Trophoblast cell (in vitro differentiated cells and primary cell): ENCODE results near the gene MED13L.
"Not testable (repeated sequence)": the region's sequence is repeated elsewhere in the genome, so short reads cannot be mapped to it uniquely, and the experiment has no call there.

ENCODE experiments used
- DNase-seq, 2 donors: peaks; one replicate each; pipeline ENCODE4 v3.0.0-alpha.2; 2016
- H2AFZ ChIP-seq: 2 replicates; pipeline ENCODE4 v1.6.1; 2013; ENCODE audit warnings: low read length, moderate library complexity, mild to moderate bottlenecking; ENCODE audit not compliant: insufficient read depth, poor library complexity
- H2AK5ac ChIP-seq: 2 replicates; pipeline ENCODE4 v1.6.1; 2013; ENCODE audit warnings: mild to moderate bottlenecking, low read length
- H2BK120ac ChIP-seq: 2 replicates; pipeline ENCODE4 v1.6.1; 2013; ENCODE audit warnings: low read length, mild to moderate bottlenecking, moderate library complexity; ENCODE audit not compliant: insufficient read depth, poor library complexity
- H2BK12ac ChIP-seq: 2 replicates; pipeline ENCODE4 v1.6.1; 2013; ENCODE audit warnings: mild to moderate bottlenecking, low read length, moderate library complexity
- H2BK5ac ChIP-seq: 2 replicates; pipeline ENCODE4 v1.6.1; 2013; ENCODE audit warnings: low read length, low read depth, moderate library complexity, mild to moderate bottlenecking; ENCODE audit not compliant: poor library complexity
- H3K14ac ChIP-seq: 2 replicates; pipeline ENCODE4 v1.6.1; 2013; ENCODE audit warnings: mild to moderate bottlenecking, low read length
- H3K18ac ChIP-seq: 2 replicates; pipeline ENCODE4 v1.6.1; 2013; ENCODE audit warnings: mild to moderate bottlenecking, low read length
- H3K23ac ChIP-seq: 2 replicates; pipeline ENCODE4 v1.6.1; 2013; ENCODE audit warnings: low read length
- H3K27ac ChIP-seq: 2 replicates; pipeline ENCODE4 v1.5.1; 2013; ENCODE audit warnings: low read depth, mild to moderate bottlenecking, inconsistent platforms, low read length, moderate library complexity
- H3K27me3 ChIP-seq: 2 replicates; pipeline ENCODE4 v1.6.1; 2013; ENCODE audit warnings: inconsistent platforms, mild to moderate bottlenecking, low read length, moderate library complexity; ENCODE audit not compliant: insufficient read depth
- H3K36me3 ChIP-seq, 2 experiments: 1 replicate in 1 of 2; 2 replicates in 1 of 2; pipeline ENCODE4 v1.6.1; 2013; ENCODE audit warnings: low read length in 2 of 2, mild to moderate bottlenecking in 2 of 2, moderate library complexity in 1 of 2; ENCODE audit not compliant: insufficient read depth in 2 of 2, control insufficient read depth in 1 of 2
- H3K4ac ChIP-seq: 2 replicates; pipeline ENCODE4 v1.6.1; 2013; ENCODE audit warnings: low read depth, mild to moderate bottlenecking, low read length, moderate library complexity
- H3K4me1 ChIP-seq, 2 experiments: 1 replicate in 1 of 2; 2 replicates in 1 of 2; pipeline ENCODE4 v1.6.1; 2013; ENCODE audit warnings: low read length in 2 of 2, mild to moderate bottlenecking in 2 of 2, moderate library complexity in 1 of 2; ENCODE audit not compliant: insufficient read depth in 2 of 2, control insufficient read depth in 1 of 2
- H3K4me2 ChIP-seq: 2 replicates; pipeline ENCODE4 v1.6.1; 2013; ENCODE audit warnings: inconsistent platforms, mild to moderate bottlenecking, low read length, moderate library complexity
- H3K4me3 ChIP-seq: 2 replicates; pipeline ENCODE4 v1.5.1; 2013; ENCODE audit warnings: mild to moderate bottlenecking, low read depth, low read length, inconsistent platforms
- H3K79me1 ChIP-seq: one replicate; pipeline ENCODE4 v1.6.1; 2013; ENCODE audit warnings: low read length
- H3K79me2 ChIP-seq: 2 replicates; pipeline ENCODE4 v1.6.1; 2013; ENCODE audit warnings: low read length, mild to moderate bottlenecking; ENCODE audit not compliant: control insufficient read depth, insufficient read depth, poor library complexity
- H3K9ac ChIP-seq: 2 replicates; pipeline ENCODE4 v1.6.1; 2013; ENCODE audit warnings: mild to moderate bottlenecking, low read length
- H3K9me3 ChIP-seq: 2 replicates; pipeline ENCODE4 v1.6.1; 2013; ENCODE audit warnings: low read depth, mild to moderate bottlenecking, control low read depth, inconsistent platforms, low read length; ENCODE audit not compliant: insufficient read depth
- H4K12ac ChIP-seq: 2 replicates; pipeline ENCODE4 v1.6.1; 2013; ENCODE audit warnings: low read depth, mild to moderate bottlenecking, low read length, moderate library complexity
- H4K8ac ChIP-seq: 2 replicates; pipeline ENCODE4 v1.6.1; 2013; ENCODE audit warnings: low read depth, mild to moderate bottlenecking, low read length, moderate library complexity
- H4K91ac ChIP-seq: one replicate; pipeline ENCODE4 v1.6.1; 2013; ENCODE audit warnings: low read depth, mild to moderate bottlenecking, low read length, moderate library complexity
- WGBS: extraction: QIAGEN DNeasy Blood & Tissue Kit; methylation state at CpG from one replicate; pipeline ENCODE4 v1.1.7; 2013; ENCODE audit warnings: missing lambda C conversion rate; ENCODE audit not compliant: insufficient read length, insufficient coverage; ENCODE audit errors: extremely low coverage; 5-methylcytosine and 5-hydroxymethylcytosine counted together

MED13L gene

GRCh38 chr12:115979351-115979750, 298.1 kb downstream of the MED13L start:
- Histone ChIP-seq H3K36me3 (peaks cover 23 to 29% of the 10 kb centered on the region in 2 experiments), H2BK5ac (no peak overlapping the region), H2AK5ac (no peak overlapping the region), H3K27me3 (no peaks in the 10 kb centered on the region), H3K4me1 (no peaks in the 10 kb centered on the region), H4K8ac (no peak overlapping the region), H2AFZ (no peak overlapping the region), H3K9ac (no peak overlapping the region), H2BK12ac (no peak overlapping the region), H3K79me2 (no peaks in the 10 kb centered on the region), H3K4ac (no peak overlapping the region), H2BK120ac (no peak overlapping the region), H4K91ac (no peak overlapping the region), H3K79me1 (no peaks in the 10 kb centered on the region), H3K9me3 (no peaks in the 10 kb centered on the region), H3K23ac (no peak overlapping the region), H3K27ac (no peak overlapping the region), H4K12ac (no peak overlapping the region), H3K4me3 (no peak overlapping the region), H3K14ac (no peak overlapping the region), H3K4me2 (no peak overlapping the region), H3K18ac (no peak overlapping the region)
- no peak for DNase-seq

DNA sequence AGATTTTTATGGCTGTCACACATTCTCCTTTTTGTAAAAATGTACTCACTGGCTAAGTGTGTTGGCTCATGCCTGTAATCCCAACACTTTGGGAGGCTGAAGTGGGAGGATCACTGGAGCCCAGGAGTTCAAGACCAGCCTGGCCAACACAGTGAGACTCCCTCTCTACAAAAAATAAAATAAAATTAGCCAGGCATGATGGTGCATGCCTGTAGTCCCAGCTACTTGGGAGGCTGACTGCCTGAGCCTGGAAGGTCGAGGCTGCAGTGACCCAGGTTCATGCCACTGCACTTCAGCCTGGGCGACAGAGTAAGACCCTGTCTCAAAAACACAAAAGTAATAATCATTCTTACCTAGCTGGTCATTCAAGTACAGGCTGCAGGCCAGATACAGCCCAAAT, 300.7 kb downstream of the MED13L start:
- not testable (repeated sequence) for H2AK5ac ChIP-seq, H3K23ac ChIP-seq, H3K4ac ChIP-seq, H3K79me2 ChIP-seq, H2BK5ac ChIP-seq, H3K4me3 ChIP-seq, H4K12ac ChIP-seq, H3K9ac ChIP-seq, H3K4me2 ChIP-seq, H2BK120ac ChIP-seq, H4K91ac ChIP-seq, H3K14ac ChIP-seq, H3K27me3 ChIP-seq, H3K9me3 ChIP-seq, DNase-seq, H3K4me1 ChIP-seq, H3K27ac ChIP-seq, H3K79me1 ChIP-seq, H4K8ac ChIP-seq, H2AFZ ChIP-seq, H2BK12ac ChIP-seq, H3K18ac ChIP-seq
- H3K36me3 ChIP-seq, result peaks cover 15 to 22% of the 10 kb centered on the region in 2 experiments
- no CpG with 5 or more reads among the region's 2 CpGs for WGBS

- DNase-seq, result no peak
- no peak overlapping the region for H3K27ac ChIP-seq
- no peaks in the 10 kb centered on the region for H3K79me2 ChIP-seq
- no peaks in the 10 kb centered on the region for H3K79me1 ChIP-seq
- no peak overlapping the region for H2BK120ac ChIP-seq
- no peak overlapping the region for H2AK5ac ChIP-seq
- no peak overlapping the region for H3K14ac ChIP-seq
- no peaks in the 10 kb centered on the region for H3K4me1 ChIP-seq
- H3K36me3 ChIP-seq, result peaks cover 14 to 23% of the 10 kb centered on the region in 2 experiments
- no CpG with 5 or more reads among the region's 9 CpGs for WGBS
- no peak overlapping the region for H3K4ac ChIP-seq
- no peak overlapping the region for H2BK12ac ChIP-seq
- H2BK5ac ChIP-seq, result no peak overlapping the region
- no peak overlapping the region for H4K91ac ChIP-seq
- H3K4me3 ChIP-seq, result no peak overlapping the region
- H3K9me3 ChIP-seq, result no peaks in the 10 kb centered on the region
- H4K12ac ChIP-seq, result no peak overlapping the region
- H3K4me2 ChIP-seq, result no peak overlapping the region
- no peaks in the 10 kb centered on the region for H3K27me3 ChIP-seq
- no peak overlapping the region for H2AFZ ChIP-seq
- no peak overlapping the region for H3K9ac ChIP-seq
- H3K18ac ChIP-seq, result no peak overlapping the region
- no peak overlapping the region for H4K8ac ChIP-seq
- no peak overlapping the region for H3K23ac ChIP-seq
Measured at GRCh38 chr12:115975411-115975810, 302.1 kb downstream of the MED13L start.

- H3K36me3 ChIP-seq, result peaks cover 14 to 20% of the 10 kb centered on the region in 2 experiments
- no peak overlapping the region for H2AK5ac ChIP-seq
- H2BK5ac ChIP-seq, result no peak overlapping the region
- H3K27ac ChIP-seq, result no peak overlapping the region
- H3K4me2 ChIP-seq, result no peak overlapping the region
- H2BK12ac ChIP-seq, result no peak overlapping the region
- no peaks in the 10 kb centered on the region for H3K27me3 ChIP-seq
- no peak overlapping the region for H3K18ac ChIP-seq
- H3K14ac ChIP-seq, result no peak overlapping the region
- no CpG with 5 or more reads among the region's 3 CpGs for whole genome bisulfite sequencing
- no peaks in the 10 kb centered on the region for H3K9me3 ChIP-seq
- H4K91ac ChIP-seq, result no peak overlapping the region
- no peak for DNase-seq
- no peak overlapping the region for H4K8ac ChIP-seq
- no peak overlapping the region for H3K4me3 ChIP-seq
- H2AFZ ChIP-seq, result no peak overlapping the region
- H3K79me1 ChIP-seq, result no peaks in the 10 kb centered on the region
- no peak overlapping the region for H4K12ac ChIP-seq
- H3K9ac ChIP-seq, result no peak overlapping the region
- H3K79me2 ChIP-seq, result no peaks in the 10 kb centered on the region
- no peak overlapping the region for H3K4ac ChIP-seq
- H3K4me1 ChIP-seq, result no peaks in the 10 kb centered on the region
- no peak overlapping the region for H2BK120ac ChIP-seq
- H3K23ac ChIP-seq, result no peak overlapping the region
Measured at GRCh38 chr12:115973968-115974724, 303.3 kb downstream of the MED13L start.
